Naive thymus-derived CD4-positive, alpha-beta T cell (primary cell): Measurements from ENCODE around the gene ZNF800. TPM values are rescaled to one million over a fixed set of nuclear protein-coding genes. Genes with fewer than 3 reads are reported as not detected.
A peak's percentile ranks its signal among the peaks of the same experiment; 100 is the strongest.

Source experiments
- ATAC-seq: fragments of 150-1000 bp; cut with Tn5 transposase; 2 replicates; pipeline ENCODE4 v1.10.0; 2021; ENCODE audit warnings: mild to moderate bottlenecking, moderate library complexity
- CTCF ChIA-PET: fragments of 350-600 bp; sonication (Branson Sonifier 250); formaldehyde crosslinking; loops from one replicate; lab custom pipeline; 2021; ENCODE audit warnings: antibody characterized with exemption; lab: Charles Lee
- POLR2A ChIA-PET: fragments of 350-600 bp; sonication (Branson Sonifier 250); formaldehyde crosslinking; loops from one replicate; lab custom pipeline; 2021; ENCODE audit warnings: antibody characterized with exemption, inconsistent platforms; lab: Charles Lee
- DNase-seq, 9 donors: peaks; one replicate each; pipeline versions ENCODE4 v3.0.0 to v3.0.0-alpha.2; 2020 to 2022; ENCODE audit warnings: mixed read lengths in 1 of 9
- H3K27ac ChIP-seq: one replicate; pipeline ENCODE4 v1.7.0; 2013; ENCODE audit warnings: mild to moderate bottlenecking, low read depth, low read length, moderate library complexity
- H3K27me3 ChIP-seq, 2 donors: one replicate each; pipeline ENCODE4 v1.7.0; 2013; ENCODE audit warnings: low read length in 2 of 2, mild to moderate bottlenecking in 2 of 2, moderate library complexity in 2 of 2; ENCODE audit not compliant: control insufficient read depth in 2 of 2, insufficient read depth in 2 of 2
- H3K36me3 ChIP-seq, 3 experiments: 1 replicate in 2 of 3; 2 replicates in 1 of 3; pipeline ENCODE4 v1.7.0; 2013; ENCODE audit warnings: low read length in 3 of 3, mild to moderate bottlenecking in 3 of 3, moderate library complexity in 1 of 3; ENCODE audit not compliant: insufficient read depth in 3 of 3, control insufficient read depth in 2 of 3
- H3K4me1 ChIP-seq, 2 donors: one replicate each; pipeline ENCODE4 v1.7.0; 2013; ENCODE audit warnings: low read length in 2 of 2, mild to moderate bottlenecking in 2 of 2, moderate library complexity in 1 of 2; ENCODE audit not compliant: control insufficient read depth in 2 of 2, insufficient read depth in 2 of 2
- H3K4me3 ChIP-seq: 2 replicates; pipeline ENCODE4 v1.7.0; 2013; ENCODE audit warnings: mild to moderate bottlenecking, low read length
- H3K9me3 ChIP-seq, 3 experiments: 1 replicate in 2 of 3; 2 replicates in 1 of 3; pipeline ENCODE4 v1.7.0; 2013; ENCODE audit warnings: low read length in 3 of 3; ENCODE audit not compliant: control insufficient read depth in 2 of 3
- H3K27ac Mint-ChIP-seq, 9 donors: one replicate each; pipeline ENCODE4 v1.8.0; 2020 to 2022; ENCODE audit warnings: mixed read lengths in 9 of 9, mild to moderate bottlenecking in 8 of 9, moderate library complexity in 5 of 9, inconsistent platforms in 2 of 9
- H3K27me3 Mint-ChIP-seq, 5 donors: one replicate each; pipeline ENCODE4 v1.8.0; 2021 to 2022; ENCODE audit warnings: mixed read lengths in 5 of 5, mild to moderate bottlenecking in 1 of 5
- H3K36me3 Mint-ChIP-seq, 5 donors: one replicate each; pipeline ENCODE4 v1.8.0; 2020 to 2022; ENCODE audit warnings: mixed read lengths in 5 of 5, mild to moderate bottlenecking in 3 of 5, inconsistent platforms in 1 of 5
- H3K4me1 Mint-ChIP-seq, 7 donors: one replicate each; pipeline ENCODE4 v1.8.0; 2020 to 2022; ENCODE audit warnings: mixed read lengths in 7 of 7, mild to moderate bottlenecking in 3 of 7, inconsistent platforms in 1 of 7
- H3K4me3 Mint-ChIP-seq, 10 donors: one replicate each; pipeline ENCODE4 v1.8.0; 2020 to 2022; ENCODE audit warnings: mild to moderate bottlenecking in 10 of 10, mixed read lengths in 10 of 10, moderate library complexity in 6 of 10, inconsistent platforms in 2 of 10
- H3K9me3 Mint-ChIP-seq, 11 donors: one replicate each; pipeline ENCODE4 v1.8.0; 2020 to 2022; ENCODE audit warnings: mixed read lengths in 11 of 11, mild to moderate bottlenecking in 4 of 11, inconsistent platforms in 1 of 11, moderate library complexity in 1 of 11
- intact Hi-C, 2 donors: fragments of 100-400 bp; cut with micrococcal nuclease; formaldehyde crosslinking; loops; one replicate each; pipeline ENCODE4 v1.15.1; 2023
- polyA plus RNA-seq, 2 donors: library from polyadenylated mRNA; unstranded; fragments of 300-500 nt; fragmentation: Illumina TruSeq; gene quantifications; one replicate each; pipeline ENCODE4 v1.2.3, GENCODE V29; 2021
- total RNA-seq, 6 experiments: library from RNA in 5 of 6; stranded (reverse) in 5 of 6; gene quantifications; 1 replicate in 5 of 6; 2 replicates in 1 of 6; pipeline ENCODE4 v1.2.3 and lab custom pipeline; 2021 to 2026

The ZNF800 gene
- total and polyA plus RNA-seq, 7 experiments from 2014 or later, result 43.3 to 71.9 (median 61.4) TPM

DNA sequence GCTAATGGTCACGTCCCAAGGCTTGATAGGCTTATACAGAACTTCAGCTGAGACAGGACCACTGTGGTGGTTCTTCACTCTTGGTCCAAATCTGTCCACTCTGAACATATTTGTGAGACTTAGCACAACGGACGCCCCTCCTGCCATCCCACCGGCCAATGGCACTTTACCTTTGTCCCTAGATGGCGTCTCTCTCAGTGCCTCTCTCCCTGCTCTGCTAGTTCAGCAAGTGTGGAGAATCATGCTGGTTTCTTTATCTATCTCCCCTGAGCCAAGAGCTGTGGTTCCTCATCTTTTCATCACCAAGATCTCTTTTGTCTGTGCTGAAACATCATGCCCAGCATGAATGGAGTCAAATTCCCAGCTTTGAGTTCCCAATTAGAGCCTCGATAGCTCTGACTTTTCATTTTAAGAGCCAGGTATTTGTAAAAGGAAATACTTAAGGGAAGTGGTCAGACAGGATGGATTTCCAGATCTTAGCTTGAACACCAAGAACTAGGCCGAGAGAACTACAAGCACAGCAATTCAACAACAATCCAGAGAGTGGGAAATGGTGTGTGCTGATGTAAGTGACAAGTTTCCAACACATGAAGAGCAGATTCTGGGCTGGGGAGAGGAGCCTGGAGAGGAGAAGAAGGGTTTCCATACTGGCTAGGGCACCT, 69.5 kb downstream of the ZNF800 start:
- no peaks in the 10 kb centered on the region for H3K36me3 ChIP-seq
- Mint-ChIP-seq H3K4me3 (peak overlapping the region in 3 of 10 donors; percentile 4 to 13 (median 6)), H3K27me3 (peaks cover 17 to 38% (median 20%) of the 10 kb centered on the region in 5 donors), H3K36me3 (no peaks in the 10 kb centered on the region), H3K4me1 (peaks cover 6 to 25% (median 20%) of the 10 kb centered on the region in 7 donors), H3K9me3 (no peaks in the 10 kb centered on the region), H3K27ac (peak overlapping the region in 1 of 9 donors; percentile 83)
- H3K4me3 ChIP-seq, result no peak overlapping the region
- intact Hi-C loops, result no loop called here
- ChIA-PET CTCF (interaction anchor here (1.0 kb wide), 1 partner anchor 9 kb away, joined by 3 read pairs; no protein-coding TSS in a partner anchor), POLR2A (no interaction called here)
- H3K27ac ChIP-seq, result no peak overlapping the region
- peaks cover 0 to 15% of the 10 kb centered on the region in 2 donors for H3K4me1 ChIP-seq
- no peaks in the 10 kb centered on the region for H3K9me3 ChIP-seq
- ATAC-seq (no peak), DNase-seq (no peak)
- H3K27me3 ChIP-seq, result no peaks in the 10 kb centered on the region

- peak; percentile 69 for ATAC-seq
- peak in 4 of 9 donors; percentile 8 to 17 (median 15) for DNase-seq
- Histone ChIP-seq H3K4me1 (peaks cover 0 to 15% of the 10 kb centered on the region in 2 donors), H3K9me3 (no peaks in the 10 kb centered on the region), H3K27me3 (no peaks in the 10 kb centered on the region), H3K4me3 (no peak overlapping the region), H3K27ac (no peak overlapping the region), H3K36me3 (no peaks in the 10 kb centered on the region)
- H3K4me3 Mint-ChIP-seq, result peak overlapping the region in 6 of 10 donors; percentile 1 to 75 (median 10)
- POLR2A ChIA-PET, result no interaction called here
- CTCF ChIA-PET, result interaction anchor here (0.9 to 1.0 kb wide), 2 partner anchors 9 to 125 kb away, joined by 3 read pairs; no protein-coding TSS in a partner anchor
- intact Hi-C loops, result no loop called here
- H3K9me3 Mint-ChIP-seq, result no peaks in the 10 kb centered on the region
- peak overlapping the region in 3 of 9 donors; percentile 14 to 83 (median 60) for H3K27ac Mint-ChIP-seq
- peaks cover 6 to 25% (median 20%) of the 10 kb centered on the region in 7 donors for H3K4me1 Mint-ChIP-seq
- H3K27me3 Mint-ChIP-seq, result peaks cover 13 to 33% (median 17%) of the 10 kb centered on the region in 5 donors
- H3K36me3 Mint-ChIP-seq, result no peaks in the 10 kb centered on the region
These were observed 70.2 kb downstream of the ZNF800 start for GRCh38 chr7:127322351-127322750.

DNA sequence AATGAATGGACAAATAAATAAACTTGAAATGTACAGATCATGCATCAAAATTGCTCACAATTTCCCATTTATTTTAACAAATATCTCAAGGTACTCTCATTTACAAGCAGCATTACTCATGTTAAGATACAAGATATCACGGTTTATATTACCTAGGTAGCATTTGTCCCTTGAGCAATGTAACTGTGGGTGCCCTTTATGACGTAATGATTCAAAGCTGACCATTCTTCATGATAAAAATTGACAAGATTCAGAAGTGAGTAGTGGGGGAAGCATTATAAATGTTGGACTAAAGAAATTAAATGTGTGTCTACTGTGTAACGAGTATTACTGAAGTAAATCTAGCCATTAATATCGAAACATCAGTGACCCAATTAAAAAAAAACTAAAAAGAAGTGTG, 71.5 kb downstream of the ZNF800 start:
- no peak overlapping the region for H3K4me3 Mint-ChIP-seq
- no peaks in the 10 kb centered on the region for H3K36me3 Mint-ChIP-seq
- H3K9me3 Mint-ChIP-seq, result peaks cover 0 to 7% (median 4%) of the 10 kb centered on the region in 11 donors
- intact Hi-C loops, result no loop called here
- no peak overlapping the region for H3K27ac Mint-ChIP-seq
- H3K27me3 ChIP-seq, result no peaks in the 10 kb centered on the region
- CTCF ChIA-PET, result no interaction called here
- peaks cover 0 to 15% of the 10 kb centered on the region in 2 donors for H3K4me1 ChIP-seq
- H3K27me3 Mint-ChIP-seq, result peaks cover 13 to 30% (median 19%) of the 10 kb centered on the region in 5 donors
- peaks cover 6 to 25% (median 20%) of the 10 kb centered on the region in 7 donors for H3K4me1 Mint-ChIP-seq
- POLR2A ChIA-PET, result no interaction called here
- no peak for DNase-seq
- no peaks in the 10 kb centered on the region for H3K36me3 ChIP-seq
- no peaks in the 10 kb centered on the region for H3K9me3 ChIP-seq
- no peak overlapping the region for H3K4me3 ChIP-seq
- H3K27ac ChIP-seq, result no peak overlapping the region
- no peak for ATAC-seq

Other genes with a start within 250 kb of the ZNF800 start
- not detected for gene GRM8, start 139.8 kb downstream of the ZNF800 start, total RNA-seq
- not detected for gene GRM8, start 139.8 kb downstream of the ZNF800 start, polyA plus RNA-seq
- gene GCC1, start 192.9 kb upstream of the ZNF800 start, total RNA-seq, result 10 to 100 TPM; 19.6 to 31.3 (median 23.7) TPM
- gene GCC1, start 192.9 kb upstream of the ZNF800 start, polyA plus RNA-seq, result 10 to 100 TPM in 1 of 2 donors, 1 to 10 TPM in 1; 9.3 to 21.1 TPM
- 100 to 1,000 TPM in 2 of 5 experiments, 10 to 100 TPM in 3; 74.6 to 113 (median 78.8) TPM for gene ARF5, start 195.7 kb upstream of the ZNF800 start, total RNA-seq
- 100 to 1,000 TPM; 144 to 158 TPM for gene ARF5, start 195.7 kb upstream of the ZNF800 start, polyA plus RNA-seq
- gene FSCN3, start 201.0 kb upstream of the ZNF800 start, total RNA-seq, result 1 to 10 TPM; 1.4 to 6.1 (median 5.0) TPM
- gene FSCN3, start 201.0 kb upstream of the ZNF800 start, polyA plus RNA-seq, result under 1 TPM; 0.37 to 0.47 TPM
- not detected for gene PAX4, start 225.4 kb upstream of the ZNF800 start, total RNA-seq
- not detected for gene PAX4, start 225.4 kb upstream of the ZNF800 start, polyA plus RNA-seq